Measurements from ENCODE around the gene PAMR1.

Gene PAMR1

DNA sequence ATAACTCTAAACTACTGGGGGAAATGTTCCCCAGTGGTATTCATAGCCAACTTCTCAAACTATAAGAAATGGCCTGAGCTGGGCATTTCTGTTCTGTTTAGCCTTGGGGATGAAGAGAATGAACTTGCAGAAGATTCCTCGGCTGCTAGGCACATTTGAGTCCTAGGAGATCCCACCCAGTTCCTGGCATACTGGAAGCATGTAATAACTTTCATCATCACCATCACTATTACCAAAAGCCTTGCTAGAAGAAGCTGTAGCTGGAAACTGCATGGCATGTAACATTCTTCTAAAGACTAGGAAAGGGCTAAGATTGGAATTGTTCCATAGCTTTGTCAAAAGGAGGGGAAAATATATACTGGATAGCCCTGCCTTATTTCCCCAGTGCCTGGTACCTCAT is 65.9 kb downstream of the PAMR1 start:
- H3K36me3 ChIP-seq = no peaks in the 10 kb centered on the region
- H3K27ac ChIP-seq = no peak overlapping the region
- H3K9me3 ChIP-seq (replicated peaks in 1 of 11) = no peaks in the 10 kb centered on the region
- no peaks in the 10 kb centered on the region for H3K27me3 ChIP-seq
- no peak overlapping the region for H3K4me3 ChIP-seq
- no peaks in the 10 kb centered on the region for H3K4me1 ChIP-seq
- H3K9ac ChIP-seq = no peak overlapping the region
- no peaks in the 10 kb centered on the region for H4K20me1 ChIP-seq
- TF ChIP-seq Cebpa-rat (IDR thresholded peaks at IDR 0.05) = no peak
- H3K4me2 ChIP-seq = no peak overlapping the region

DNA sequence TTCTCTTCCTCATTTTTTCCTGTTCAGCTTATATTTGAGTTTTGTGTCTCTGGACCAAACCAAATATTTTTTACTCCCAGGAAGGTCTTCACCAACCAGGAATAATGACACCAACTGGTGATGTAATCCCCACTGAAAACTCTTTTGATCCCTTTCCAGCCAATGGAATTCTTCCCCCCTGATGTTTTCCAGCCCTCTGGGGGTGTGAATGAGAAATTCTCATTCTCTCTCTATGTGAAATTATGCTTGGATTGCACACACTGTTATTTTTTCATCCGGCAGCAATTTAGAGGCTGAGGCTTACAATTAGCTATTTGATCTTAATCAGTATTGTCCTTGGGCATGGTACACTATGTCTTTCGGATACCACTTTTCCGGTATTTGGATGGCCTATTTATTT is 66.6 kb downstream of the PAMR1 start:
- Histone ChIP-seq H3K27ac (no peak overlapping the region), H3K9me3 (replicated peaks in 1 of 11) (no peaks in the 10 kb centered on the region), H4K20me1 (no peaks in the 10 kb centered on the region), H3K27me3 (no peaks in the 10 kb centered on the region), H3K9ac (no peak overlapping the region), H3K4me2 (no peak overlapping the region), H3K4me1 (no peaks in the 10 kb centered on the region), H3K4me3 (no peak overlapping the region), H3K36me3 (no peaks in the 10 kb centered on the region)
- no peak for TF ChIP-seq Cebpa-rat (IDR thresholded peaks at IDR 0.05)

DNA sequence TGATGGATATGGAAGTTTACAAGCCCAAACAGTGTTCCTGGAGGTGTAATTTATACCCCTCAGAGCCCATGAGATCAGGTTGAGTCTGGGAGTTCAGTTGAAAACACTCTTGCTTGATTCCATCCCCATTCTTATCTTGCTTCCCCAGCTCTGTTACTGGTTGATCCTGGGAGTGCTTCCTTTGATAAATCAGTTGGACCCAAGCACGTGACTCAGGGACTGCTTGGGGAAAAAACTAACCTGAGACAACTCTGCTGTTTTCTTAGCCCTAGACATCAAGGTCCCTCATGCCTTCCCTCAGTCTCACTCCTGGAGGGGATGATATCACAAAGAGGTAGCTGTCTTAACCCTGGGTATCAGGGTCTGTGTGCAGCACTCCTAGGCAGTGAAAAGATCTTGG is 71.1 kb downstream of the PAMR1 start:
- Histone ChIP-seq H4K20me1 (no peaks in the 10 kb centered on the region), H3K4me1 (peaks cover 0 to 20% (median 14%) of the 10 kb centered on the region in 10 experiments; a peak in 13 of 20 replicates), H3K27ac (no peak overlapping the region), H3K9ac (no peak overlapping the region), H3K27me3 (no peaks in the 10 kb centered on the region), H3K9me3 (replicated peaks in 1 of 11) (peaks cover 3 to 20% (median 11%) of the 10 kb centered on the region in 11 experiments; a peak in 18 of 22 replicates), H3K36me3 (no peaks in the 10 kb centered on the region), H3K4me2 (no peak overlapping the region), H3K4me3 (no peak overlapping the region)
- no peak for TF ChIP-seq Cebpa-rat (IDR thresholded peaks at IDR 0.05)

DNA sequence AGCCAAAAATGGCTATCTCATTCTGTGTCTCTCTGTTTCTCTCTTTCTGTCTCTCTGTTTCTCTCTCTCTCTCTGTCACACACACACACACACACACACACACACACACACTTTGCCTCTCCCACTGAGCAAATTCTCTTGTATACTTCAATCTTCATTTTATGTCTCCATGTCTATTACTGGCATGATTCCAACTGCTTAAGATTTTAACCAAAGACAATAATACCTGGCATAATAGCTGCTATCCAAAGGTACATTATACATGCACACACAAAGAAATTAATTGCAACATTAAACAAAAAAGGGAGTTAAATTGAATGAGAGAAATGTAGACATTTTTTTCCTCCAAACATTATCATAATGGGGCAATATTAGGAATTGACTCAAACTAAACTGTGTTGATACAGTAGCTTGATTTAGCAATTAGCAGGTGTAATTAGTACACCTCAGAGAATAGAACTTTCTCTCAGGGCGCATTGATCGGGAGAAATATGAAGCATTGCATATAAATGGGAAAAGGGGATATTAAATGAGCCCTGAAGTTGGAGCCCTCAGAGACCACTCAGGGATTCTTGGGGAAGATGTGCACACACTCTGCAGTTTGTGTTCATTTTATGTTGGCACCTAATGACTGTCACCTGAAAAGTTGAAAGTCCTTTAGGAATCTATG is 88.7 kb downstream of the PAMR1 start:
- Histone ChIP-seq H3K4me1 (no peaks in the 10 kb centered on the region), H3K27ac (no peak overlapping the region), H3K9ac (no peak overlapping the region), H3K9me3 (replicated peaks in 1 of 11) (no peaks in the 10 kb centered on the region), H3K27me3 (no peaks in the 10 kb centered on the region), H3K4me2 (no peak overlapping the region), H4K20me1 (no peaks in the 10 kb centered on the region), H3K36me3 (no peaks in the 10 kb centered on the region), H3K4me3 (no peak overlapping the region)
- TF ChIP-seq Cebpa-rat (IDR thresholded peaks at IDR 0.05) = no peak

DNA sequence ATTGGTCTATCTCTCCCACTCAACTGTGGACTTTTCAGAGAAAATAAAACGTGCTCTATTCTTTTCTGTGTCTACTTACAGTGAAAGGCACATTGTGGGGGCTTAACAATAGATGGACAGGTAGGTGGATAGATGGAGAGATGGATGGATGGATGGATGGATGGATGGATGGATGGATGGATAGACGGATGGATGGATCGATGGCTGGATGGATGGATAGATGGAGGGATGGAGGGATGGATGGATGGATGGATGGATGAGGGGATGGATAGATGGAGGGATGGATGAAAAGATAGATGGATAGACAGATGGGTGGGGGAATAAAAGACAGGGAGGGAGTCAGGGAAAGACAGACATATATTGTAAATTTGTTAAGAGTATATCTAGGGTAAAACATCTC is 91.8 kb downstream of the PAMR1 start:
- Histone ChIP-seq H4K20me1 (no peaks in the 10 kb centered on the region), H3K4me3 (no peak overlapping the region), H3K36me3 (no peaks in the 10 kb centered on the region), H3K4me1 (no peaks in the 10 kb centered on the region), H3K9me3 (replicated peaks in 1 of 11) (no peaks in the 10 kb centered on the region), H3K27ac (no peak overlapping the region), H3K4me2 (no peak overlapping the region), H3K9ac (no peak overlapping the region), H3K27me3 (no peaks in the 10 kb centered on the region)
- no peak for TF ChIP-seq Cebpa-rat (IDR thresholded peaks at IDR 0.05)

DNA sequence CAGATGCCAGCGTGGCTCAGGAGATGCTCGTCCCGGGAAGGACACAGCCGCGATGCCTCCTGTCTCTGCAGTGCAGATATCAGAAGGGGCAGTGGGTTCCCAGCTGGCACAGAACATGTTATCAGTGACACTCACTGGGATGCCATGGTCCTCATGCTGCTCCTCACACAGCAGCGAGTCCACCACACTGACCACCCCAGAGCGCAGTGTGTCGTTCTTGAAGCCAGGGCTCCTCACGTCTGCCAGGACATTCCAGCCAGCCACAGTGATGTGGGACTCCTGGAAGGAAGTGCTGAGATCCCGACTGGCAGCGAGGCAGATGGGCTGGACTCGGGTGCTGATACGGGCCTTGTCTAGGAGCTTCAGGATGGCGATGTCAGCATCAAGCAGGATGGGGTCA is 93.0 kb downstream of the PAMR1 start:
- Histone ChIP-seq H3K9ac (no peak overlapping the region), H3K27me3 (no peaks in the 10 kb centered on the region)

DNA sequence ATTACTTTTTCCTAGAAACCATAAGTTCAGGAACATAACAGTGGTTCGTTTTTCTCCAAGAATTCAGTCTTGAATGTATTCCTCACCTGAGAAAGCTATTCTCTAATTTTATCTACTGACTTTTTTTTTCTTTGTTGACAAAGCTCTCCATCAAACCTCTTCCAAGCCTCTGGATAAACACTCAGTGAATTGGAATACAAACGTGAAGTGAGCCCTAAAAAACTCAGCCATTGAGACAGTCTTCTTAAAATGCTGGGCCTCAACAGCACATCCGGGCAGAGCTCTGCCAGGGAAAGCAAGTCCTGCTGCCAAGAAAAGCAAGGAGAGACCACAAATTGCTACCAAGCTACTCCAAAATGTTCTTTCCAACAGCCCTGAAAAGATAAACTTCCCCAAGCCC is 98.3 kb downstream of the PAMR1 start:
- Histone ChIP-seq H3K4me1 (no peaks in the 10 kb centered on the region), H3K4me3 (no peak overlapping the region), H3K9me3 (replicated peaks in 1 of 11) (no peaks in the 10 kb centered on the region), H3K9ac (no peak overlapping the region), H3K27me3 (peaks cover 6 to 21% (median 10%) of the 10 kb centered on the region in 11 experiments), H3K27ac (no peak overlapping the region), H3K4me2 (no peak overlapping the region), H4K20me1 (no peaks in the 10 kb centered on the region), H3K36me3 (no peaks in the 10 kb centered on the region)
- TF ChIP-seq Cebpa-rat (IDR thresholded peaks at IDR 0.05) = no peak

More for the DNA sequence above, 93.0 kb downstream of the PAMR1 start:
- Histone ChIP-seq H4K20me1 (no peaks in the 10 kb centered on the region), H3K27ac (no peak overlapping the region), H3K4me1 (no peaks in the 10 kb centered on the region), H3K36me3 (no peaks in the 10 kb centered on the region), H3K9me3 (replicated peaks in 1 of 11) (no peaks in the 10 kb centered on the region), H3K4me2 (no peak overlapping the region), H3K4me3 (no peak overlapping the region)
- no peak for TF ChIP-seq Cebpa-rat (IDR thresholded peaks at IDR 0.05)

DNA sequence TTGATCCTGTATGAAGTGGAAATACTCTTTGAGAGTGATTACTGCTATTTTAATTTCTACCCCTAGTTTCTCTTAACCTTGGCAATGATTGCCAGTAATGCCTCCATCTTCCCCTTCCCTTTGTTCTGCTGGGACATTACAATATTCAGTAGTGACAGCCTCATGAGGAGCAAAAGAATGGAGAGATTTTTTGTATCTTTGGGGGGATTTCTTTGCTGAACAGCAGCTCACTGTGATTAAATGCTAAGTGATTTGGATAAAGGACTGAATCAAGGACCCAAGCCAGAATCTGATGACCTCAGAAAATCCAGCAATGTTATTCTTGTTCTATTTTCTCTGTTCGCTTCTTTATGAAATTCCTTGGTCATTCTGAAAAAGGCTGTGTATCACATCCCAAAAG is 99.1 kb downstream of the PAMR1 start:
- H4K20me1 ChIP-seq = no peaks in the 10 kb centered on the region
- no peak for TF ChIP-seq Cebpa-rat (IDR thresholded peaks at IDR 0.05)
- H3K27ac ChIP-seq = no peak overlapping the region
- H3K36me3 ChIP-seq = no peaks in the 10 kb centered on the region
- H3K9me3 ChIP-seq (replicated peaks in 1 of 11) = no peaks in the 10 kb centered on the region; a peak in 1 of 22 replicates
- H3K9ac ChIP-seq = no peak overlapping the region
- no peak overlapping the region for H3K4me2 ChIP-seq
- H3K4me1 ChIP-seq = no peaks in the 10 kb centered on the region
- peaks cover 13 to 28% (median 18%) of the 10 kb centered on the region in 11 experiments for H3K27me3 ChIP-seq
- H3K4me3 ChIP-seq = no peak overlapping the region

DNA sequence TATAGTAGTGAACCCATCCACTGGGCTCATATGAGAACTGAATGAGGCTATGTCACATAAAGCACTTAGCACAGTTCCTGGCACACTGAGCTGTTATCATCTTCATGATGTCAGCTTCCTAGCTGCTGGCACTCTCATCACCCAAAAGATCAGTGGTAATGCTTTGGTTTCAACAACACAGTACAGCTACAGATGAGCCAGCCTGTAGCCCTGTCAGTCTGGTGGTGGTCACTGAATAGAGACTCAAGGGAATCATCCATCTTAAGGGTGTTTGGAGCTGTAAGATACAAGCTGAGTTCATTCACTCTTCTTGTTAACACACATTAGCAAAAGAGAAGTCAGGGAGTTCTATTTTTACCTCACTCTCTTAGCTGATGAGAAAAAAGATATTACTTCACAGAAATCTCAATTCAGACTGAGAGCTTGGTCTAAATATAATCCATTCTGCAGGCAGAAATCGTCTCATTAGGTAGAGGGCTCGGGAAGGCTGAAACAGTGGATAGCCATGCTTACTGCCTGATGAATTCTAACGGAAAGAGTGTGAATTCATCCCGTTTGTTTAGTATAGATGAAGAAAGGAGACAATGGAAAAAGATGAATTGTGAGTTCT is 99.7 kb downstream of the PAMR1 start:
- no peak overlapping the region for H3K9ac ChIP-seq
- no peak overlapping the region for H3K4me3 ChIP-seq
- H3K4me2 ChIP-seq = no peak overlapping the region
- no peaks in the 10 kb centered on the region; a peak in 1 of 22 replicates for H3K9me3 ChIP-seq (replicated peaks in 1 of 11)
- H3K27ac ChIP-seq = no peak overlapping the region
- H3K27me3 ChIP-seq = peaks cover 20 to 34% (median 24%) of the 10 kb centered on the region in 11 experiments
- no peaks in the 10 kb centered on the region for H3K4me1 ChIP-seq
- H3K36me3 ChIP-seq = no peaks in the 10 kb centered on the region
- TF ChIP-seq Cebpa-rat (IDR thresholded peaks at IDR 0.05) = no peak
- peaks cover 0 to under 1% (median 0%) of the 10 kb centered on the region in 11 experiments; a peak in 1 of 22 replicates for H4K20me1 ChIP-seq
